Activated CD4-positive, alpha-beta T cell treated with anti-CD3 and anti-CD28 coated beads for 1 hour (primary cell): Measurements from ENCODE around the gene C1orf159.
"Not testable (repeated sequence)": the region's sequence is repeated elsewhere in the genome, so short reads cannot be mapped to it uniquely, and the experiment has no call there.

Experiments
- DNase-seq: peaks from one replicate; pipeline ENCODE4 v3.0.0-alpha.2; 2020

C1orf159 gene

DNA sequence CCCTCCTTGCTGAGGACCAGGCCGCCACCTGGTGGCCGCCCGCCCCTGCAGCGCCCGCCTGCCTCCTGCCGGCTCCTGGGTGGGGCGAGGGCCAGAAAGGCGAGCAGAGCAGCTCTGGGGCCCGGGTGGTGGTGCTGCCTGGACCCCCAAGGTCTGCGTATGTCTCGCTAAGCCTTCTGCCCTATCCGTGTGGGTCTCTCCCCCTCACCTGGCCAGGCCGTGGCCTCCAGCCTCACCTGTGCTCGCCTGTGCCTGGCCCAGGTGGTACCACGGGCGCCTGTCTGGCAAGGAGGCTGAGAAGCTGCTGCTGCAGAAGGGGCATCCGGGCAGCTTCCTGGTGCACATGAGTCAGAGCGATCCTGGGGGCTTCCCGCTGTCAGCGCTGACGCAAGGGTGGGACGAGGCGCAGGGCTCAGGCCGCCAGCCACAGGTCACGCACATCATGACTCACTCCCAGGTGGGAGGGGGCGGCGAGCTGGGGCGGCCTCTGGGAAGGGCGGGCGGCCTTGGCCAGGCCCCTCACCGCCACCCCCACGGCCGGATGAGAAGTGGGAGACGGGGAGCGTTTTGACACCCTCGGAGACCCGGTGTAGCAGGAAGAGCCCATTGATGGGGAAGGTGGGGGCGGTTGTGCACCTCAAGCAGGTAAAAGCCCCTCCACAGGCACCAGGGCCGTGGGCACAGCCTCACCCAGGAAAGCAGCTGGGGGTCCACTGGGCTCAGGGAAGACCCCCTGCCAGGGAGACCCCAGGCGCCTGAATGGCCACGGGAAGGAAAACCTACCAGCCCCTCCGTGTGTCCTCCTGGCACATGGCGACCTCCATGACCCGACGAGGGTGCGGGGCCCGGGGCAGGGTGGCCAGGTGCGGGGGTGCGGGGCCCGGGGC is 51.7 kb downstream of the C1orf159 start:
- DNase-seq = peak; percentile 79

- no peak for DNase-seq
These were observed 52.5 kb downstream of the C1orf159 start for GRCh38 chr1:1063261-1063944.

- no peak for DNase-seq
These were observed 53.3 kb downstream of the C1orf159 start for GRCh38 chr1:1062348-1063163.

DNA sequence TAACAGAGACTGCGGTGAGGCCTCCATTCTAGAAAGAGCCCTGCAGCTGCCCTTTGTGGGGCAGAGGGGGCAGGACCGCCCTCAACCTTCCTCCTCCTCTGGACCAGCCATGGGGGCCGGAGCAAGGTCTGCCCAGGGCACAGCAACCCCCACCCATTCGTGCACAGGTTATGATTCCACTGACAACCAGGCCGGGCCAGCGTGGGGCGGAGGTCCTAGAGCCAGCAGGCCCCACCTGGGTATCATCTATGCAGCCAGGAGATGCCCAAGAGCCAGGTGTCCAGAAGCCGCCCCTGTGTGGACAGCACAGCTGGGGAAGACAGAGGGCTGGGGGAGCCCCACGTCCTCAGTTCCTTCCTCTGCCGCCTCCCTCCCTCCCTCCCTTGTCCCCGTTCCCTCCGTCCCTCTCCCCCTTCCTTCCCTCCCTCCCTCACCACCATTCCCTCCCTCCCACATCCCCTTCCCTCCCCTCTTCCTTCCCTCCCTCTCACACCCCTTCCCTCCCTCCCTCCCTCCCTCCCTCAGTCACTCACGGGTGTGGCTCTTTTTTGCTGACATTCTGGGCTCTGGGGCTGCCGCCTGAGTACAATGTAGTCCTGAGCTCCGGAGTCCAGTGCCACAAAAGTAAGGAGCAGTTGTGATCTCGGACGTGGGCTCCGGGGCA is 54.1 kb downstream of the C1orf159 start:
- DNase-seq = no peak

DNA sequence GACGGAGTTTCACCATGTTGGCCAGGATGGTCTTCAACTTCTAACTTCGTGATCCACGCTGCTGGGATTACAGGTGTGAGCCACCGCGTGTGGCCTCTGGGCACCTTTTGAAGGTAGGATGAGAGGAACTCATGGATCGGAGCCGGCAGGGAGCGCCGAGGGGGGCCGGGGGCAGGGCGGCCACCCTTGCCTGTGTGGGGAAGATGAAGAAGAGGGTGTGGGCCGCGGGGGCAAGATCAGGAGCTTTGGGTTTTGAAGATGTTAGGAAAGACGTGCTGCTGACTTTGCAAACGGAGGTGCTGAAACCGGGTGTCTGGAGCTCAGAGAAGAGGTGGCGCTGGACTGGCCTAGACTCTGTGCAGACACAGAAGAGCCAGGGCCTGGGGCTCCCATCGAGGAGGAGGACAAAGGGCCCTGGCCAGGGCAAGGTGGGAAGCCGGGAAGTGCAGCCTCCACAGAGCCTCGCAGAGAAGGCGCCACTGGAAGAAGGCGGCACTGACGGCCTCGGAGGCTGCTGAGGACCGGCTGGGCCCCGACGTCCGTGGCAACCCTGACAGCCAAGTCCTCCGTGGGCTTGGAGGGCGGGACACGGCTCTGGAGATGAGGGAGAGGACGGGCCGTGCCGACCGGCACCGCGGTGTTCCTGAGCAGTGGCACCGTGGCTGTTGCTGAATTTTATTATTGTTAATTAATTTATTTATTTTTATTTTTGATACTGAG is 55.4 kb downstream of the C1orf159 start:
- DNase-seq = no peak

DNA sequence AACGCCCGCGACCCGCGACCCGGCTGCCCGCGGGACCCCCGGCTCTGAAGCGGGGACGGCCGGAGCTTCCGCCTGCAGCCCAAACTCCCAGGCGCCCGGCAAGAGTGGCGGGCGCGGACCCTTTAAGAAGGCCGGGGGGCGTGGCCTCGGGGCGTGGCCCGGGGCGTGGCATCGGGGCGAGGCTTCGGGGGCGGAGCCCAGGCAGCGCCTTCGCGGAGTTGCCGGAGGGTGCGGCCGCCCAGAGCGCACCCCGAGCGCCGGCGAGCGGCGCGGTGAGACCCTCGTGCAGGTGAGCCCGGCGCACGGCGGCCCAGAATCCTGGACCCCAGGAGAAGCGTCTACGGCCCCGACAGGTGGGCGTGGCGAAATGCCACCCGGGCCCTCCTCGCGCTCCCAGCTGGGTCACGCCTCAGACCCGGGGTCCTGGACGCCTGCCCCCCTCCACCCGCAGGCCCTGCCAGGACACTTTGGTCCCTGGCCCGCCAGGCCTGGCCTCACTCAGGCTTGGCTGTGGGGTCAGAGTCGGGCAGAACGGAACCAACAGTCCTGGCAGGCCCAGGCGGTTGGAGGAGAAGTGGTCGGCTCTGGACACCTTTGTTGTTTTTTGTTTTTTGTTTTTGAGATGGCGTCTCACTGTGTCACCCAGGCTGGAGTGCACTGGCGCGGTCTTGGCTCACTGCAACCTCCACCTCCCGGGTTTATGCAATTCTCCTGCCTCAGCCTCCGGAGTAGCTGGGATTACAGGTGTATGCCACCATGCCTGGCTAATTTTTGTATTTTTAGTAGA is 56.2 kb downstream of the C1orf159 start:
- DNase-seq = peak; percentile 84

DNA sequence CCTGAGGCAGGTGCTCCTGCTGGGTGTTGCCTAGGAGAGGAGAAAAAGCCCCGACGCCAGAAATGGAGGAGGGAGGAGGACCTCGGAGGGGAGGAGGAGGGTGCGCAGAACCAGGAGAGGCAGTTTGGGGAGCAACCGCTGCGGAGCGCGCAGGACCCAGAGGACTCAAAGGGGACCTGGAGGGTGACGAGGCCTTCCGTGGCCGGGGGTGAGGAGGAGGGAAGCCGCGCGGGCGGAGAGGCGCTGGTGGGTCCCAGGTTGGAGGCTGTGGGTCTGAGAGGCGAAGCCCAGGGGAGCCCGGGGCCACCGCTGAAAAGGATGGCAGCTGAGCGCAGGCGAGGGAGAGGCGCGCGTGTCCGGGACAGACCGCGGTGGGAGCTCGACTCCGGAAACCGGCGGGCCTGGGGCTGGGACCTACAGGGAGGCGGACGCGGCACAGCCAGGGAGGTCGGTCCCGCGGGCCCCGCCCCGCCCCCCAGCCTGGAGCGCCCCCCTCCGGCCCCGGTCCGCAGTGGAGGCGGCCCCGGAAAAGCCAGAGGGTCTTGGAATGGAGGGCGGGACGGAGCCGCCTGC is 56.9 kb downstream of the C1orf159 start:
- DNase-seq = no peak

- no peak for DNase-seq
These were observed 57.6 kb downstream of the C1orf159 start for GRCh38 chr1:1058088-1058905.

DNA sequence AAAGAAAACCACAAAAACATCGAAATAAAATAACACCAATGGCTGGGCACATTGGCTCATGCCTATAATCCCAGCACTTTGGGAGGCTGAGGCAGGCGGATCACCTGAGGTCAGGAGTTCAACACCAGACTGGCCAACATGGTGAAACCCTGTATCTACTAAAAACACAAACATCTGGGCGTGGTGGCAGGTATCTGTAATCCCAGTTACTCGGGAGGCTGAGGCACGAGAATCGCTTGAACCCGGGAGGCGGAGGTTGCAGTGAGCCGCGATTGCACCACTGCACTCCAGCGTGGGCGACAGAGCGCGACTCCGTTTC is 58.2 kb downstream of the C1orf159 start:
- DNase-seq = not testable (repeated sequence)

DNA sequence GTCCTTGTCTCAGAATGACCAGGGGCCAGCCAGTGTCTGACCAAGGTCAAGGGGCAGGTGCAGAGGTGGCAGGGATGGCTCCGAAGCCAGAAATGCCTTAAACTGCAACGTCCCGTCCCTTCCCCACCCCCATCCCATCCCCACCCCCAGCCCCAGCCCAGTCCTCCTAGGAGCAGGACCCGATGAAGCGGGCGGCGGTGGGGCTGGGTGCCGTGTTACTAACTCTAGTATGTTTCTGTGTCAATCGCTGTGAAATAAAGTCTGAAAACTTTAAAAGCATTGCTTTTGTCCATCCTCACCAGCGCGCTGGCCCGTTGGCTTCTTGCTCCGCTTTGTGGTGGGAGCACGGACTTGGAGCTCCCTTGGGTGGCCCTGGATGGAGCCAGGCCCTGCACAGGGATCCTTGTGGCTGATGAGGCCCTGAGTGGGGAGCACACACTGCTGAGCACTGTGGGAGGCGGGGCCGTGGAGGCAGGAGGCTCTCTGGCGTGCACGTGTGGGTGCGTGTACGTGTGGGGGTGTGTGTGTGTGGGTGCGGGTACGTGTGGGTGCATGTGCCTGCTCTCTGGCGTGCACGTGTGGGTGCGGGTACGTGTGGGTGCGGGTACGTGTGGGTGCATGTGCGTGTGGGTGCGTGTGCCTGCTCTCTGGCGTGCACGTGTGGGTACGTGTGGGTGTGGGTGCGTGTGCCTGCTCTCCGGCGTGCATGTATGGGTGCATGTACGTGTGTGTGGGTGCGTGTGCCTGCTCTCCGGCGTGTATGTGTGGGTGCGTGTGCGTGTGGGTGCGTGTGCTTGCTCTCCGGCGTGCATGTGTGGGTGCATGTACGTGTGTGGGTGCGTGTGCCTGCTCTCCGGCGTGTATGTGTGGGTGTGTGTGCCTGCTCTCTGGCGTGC is 59.8 kb downstream of the C1orf159 start:
- no peak for DNase-seq

GRCh38 chr1:1054971-1055370 is 60.9 kb downstream of the C1orf159 start:
- no peak for DNase-seq

- DNase-seq = no peak
These were observed 61.7 kb downstream of the C1orf159 start for GRCh38 chr1:1054099-1054700.

- DNase-seq = no peak
These were observed 62.2 kb downstream of the C1orf159 start for GRCh38 chr1:1053682-1054081.

DNA sequence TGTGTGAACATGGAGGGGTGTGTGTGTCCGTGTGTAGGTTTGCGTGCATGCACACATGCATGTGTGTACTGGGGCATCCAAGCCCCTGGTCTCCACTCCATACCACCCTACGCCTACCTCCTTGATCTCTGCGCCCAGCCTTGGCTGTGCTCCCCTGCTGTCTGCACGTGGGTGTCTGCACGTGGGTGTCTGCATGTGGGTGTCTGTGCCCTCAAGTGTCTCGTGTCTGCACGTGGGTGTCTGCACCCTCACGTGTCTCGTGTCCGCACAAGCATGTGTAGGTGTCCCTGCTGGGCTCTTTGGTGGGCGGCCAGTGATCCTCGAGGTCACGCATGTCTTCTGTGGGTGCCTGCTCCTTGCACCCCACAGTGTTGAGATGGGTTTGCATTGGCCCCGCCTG is 62.9 kb downstream of the C1orf159 start:
- no peak for DNase-seq

DNA sequence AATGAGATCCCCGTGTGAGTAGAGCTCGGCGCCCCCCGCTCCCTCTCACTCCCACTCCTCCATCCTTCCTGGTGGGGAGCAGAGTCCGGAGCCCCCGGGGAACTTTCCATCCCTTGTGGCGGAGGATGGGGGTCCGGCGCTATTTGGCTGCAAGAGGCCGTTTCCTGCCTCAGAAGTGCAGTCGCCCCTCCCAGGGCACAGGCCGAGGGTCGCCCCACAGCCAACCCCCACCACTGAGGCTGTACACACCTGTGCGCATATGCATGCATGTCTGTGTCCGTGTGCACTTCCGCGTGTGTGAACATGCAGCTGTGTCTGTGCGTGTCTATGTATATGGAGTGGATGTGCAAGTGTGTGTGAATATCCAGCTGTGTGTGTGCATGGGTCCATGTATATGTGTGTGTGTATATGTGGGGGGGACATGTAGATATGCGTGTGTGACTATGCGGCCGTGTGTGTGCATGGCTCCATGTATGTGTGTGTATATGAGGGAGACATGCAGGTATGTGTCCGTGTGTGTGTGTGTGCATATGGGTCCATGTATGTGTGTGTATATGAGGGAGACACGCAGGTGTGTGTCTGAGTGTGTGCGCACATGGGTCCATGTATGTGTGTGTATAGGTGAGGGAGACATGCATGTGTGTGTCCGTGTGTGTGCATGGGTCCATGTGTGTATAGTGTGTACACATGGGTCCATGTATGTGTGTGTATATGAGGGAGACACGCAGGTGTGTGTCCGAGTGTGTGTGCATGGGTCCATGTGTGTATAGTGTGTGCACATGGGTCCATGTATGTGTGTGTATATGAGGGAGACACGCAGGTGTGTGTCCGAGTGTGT is 63.7 kb downstream of the C1orf159 start:
- no peak for DNase-seq

DNA sequence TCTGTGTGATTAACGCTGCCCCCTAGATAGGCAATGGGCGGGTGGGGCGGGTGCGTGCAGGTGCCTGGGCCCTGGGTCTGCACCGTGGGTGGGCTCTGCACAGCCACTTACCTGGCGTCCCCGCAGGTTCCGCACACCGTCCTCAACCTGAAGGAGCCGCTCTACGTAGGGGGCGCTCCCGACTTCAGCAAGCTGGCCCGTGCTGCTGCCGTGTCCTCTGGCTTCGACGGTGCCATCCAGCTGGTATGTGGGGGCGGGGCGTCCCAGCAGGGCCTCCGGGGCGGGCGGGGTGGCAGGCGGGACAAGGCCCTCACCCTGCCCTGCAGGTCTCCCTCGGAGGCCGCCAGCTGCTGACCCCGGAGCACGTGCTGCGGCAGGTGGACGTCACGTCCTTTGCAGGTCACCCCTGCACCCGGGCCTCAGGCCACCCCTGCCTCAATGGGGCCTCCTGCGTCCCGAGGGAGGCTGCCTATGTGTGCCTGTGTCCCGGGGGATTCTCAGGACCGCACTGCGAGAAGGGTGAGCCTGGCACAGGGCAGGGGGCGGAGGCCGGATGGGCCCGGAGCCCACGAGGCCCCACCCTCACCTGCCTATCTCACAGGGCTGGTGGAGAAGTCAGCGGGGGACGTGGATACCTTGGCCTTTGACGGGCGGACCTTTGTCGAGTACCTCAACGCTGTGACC is 64.6 kb downstream of the C1orf159 start:
- DNase-seq = no peak

DNA sequence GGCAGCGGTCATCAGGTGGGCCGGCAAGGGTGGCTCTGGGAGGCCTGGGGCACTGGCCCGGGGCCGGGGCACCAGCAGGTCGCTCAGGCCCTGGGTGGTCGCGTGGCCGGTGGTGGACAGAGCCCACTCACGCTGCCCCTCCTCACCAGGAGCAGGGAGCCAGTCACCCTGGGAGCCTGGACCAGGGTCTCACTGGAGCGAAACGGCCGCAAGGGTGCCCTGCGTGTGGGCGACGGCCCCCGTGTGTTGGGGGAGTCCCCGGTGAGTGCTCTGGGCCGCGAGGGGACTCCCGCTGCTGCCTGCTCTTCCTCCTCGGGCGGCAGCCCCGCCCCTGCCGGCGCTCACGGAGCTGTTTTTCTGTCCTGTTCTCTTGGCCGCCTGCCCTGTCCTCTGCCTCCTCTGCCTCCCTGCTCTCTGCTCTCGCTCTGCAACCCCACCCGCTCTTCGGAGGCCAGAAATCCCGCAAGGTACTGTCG is 65.3 kb downstream of the C1orf159 start:
- DNase-seq = no peak
